ENCODE data around the gene MRPS34.
A peak's percentile ranks its signal among the peaks of the same experiment; 100 is the strongest.

Gene MRPS34

DNA sequence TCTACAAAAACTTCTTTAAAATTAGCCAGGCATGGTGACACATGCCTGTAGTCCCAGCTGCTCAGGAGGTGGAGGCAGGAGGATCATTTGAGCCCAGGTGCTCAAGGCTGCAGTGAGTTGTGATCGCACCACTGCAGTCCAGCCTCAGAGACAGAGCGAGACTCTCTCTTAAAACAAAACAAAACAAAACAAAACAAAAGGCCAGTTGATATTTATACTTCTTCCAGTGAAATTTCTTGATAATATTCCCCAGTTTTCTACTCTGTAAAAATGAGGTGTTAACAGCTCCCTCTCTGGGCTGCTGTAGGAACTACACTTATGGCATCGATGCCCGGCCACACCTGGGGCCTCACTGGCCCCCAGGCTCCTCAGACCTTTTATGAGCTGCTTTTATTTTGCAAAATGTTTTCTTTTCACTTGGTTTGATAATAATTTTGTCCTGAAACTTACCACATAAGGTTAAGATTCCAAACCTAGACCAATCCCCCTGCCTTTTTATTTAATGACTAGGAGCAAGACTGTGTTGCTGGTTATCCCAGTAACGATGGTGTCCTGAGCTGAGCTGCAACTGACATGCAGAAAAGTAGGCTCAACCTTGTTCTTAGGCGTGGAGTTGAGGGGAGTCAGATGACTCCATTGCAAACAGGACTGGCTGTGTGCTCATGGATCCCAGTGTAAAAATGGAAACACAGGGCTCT, 49.3 kb downstream of the MRPS34 start:
- DNase-seq = peak; percentile 18
